Spleen (tissue), 11 donors: ENCODE results near the gene MEF2A. TPM values are rescaled to one million over a fixed set of nuclear protein-coding genes. Genes with fewer than 3 reads are reported as not detected.
"Not testable (repeated sequence)": the region's sequence is repeated elsewhere in the genome, so short reads cannot be mapped to it uniquely, and the experiment has no call there.

Experiments used
- DNase-seq: peaks from one replicate; pipeline ENCODE4 v3.0.0-alpha.2; 2020
- H3K27ac ChIP-seq, 8 donors: fragments of 200-600 bp; sonication (generic) in 7 of 8; 1 replicate in 4 of 8; 2 replicates in 4 of 8; pipeline versions ENCODE4 v1.5.0 to v1.8.0; 2016 to 2021; ENCODE audit warnings: inconsistent platforms in 4 of 8, mild to moderate bottlenecking in 4 of 8, moderate library complexity in 1 of 8
- H3K27me3 ChIP-seq, 7 donors: fragments of 200-600 bp; sonication (generic) in 6 of 7; replicated peaks in 1 of 7; 1 replicate in 4 of 7; 2 replicates in 3 of 7; pipeline versions ENCODE4 v1.5.0 to v1.8.0; 2016 to 2021; ENCODE audit warnings: inconsistent platforms in 3 of 7, mild to moderate bottlenecking in 1 of 7
- H3K36me3 ChIP-seq, 6 donors: fragments of 200-600 bp; sonication (generic) in 5 of 6; 1 replicate in 4 of 6; 2 replicates in 2 of 6; pipeline versions ENCODE4 v1.5.0 to v1.8.0; 2016 to 2021; ENCODE audit warnings: inconsistent platforms in 2 of 6
- H3K4me1 ChIP-seq, 6 donors: fragments of 200-600 bp; sonication (generic) in 5 of 6; 1 replicate in 3 of 6; 2 replicates in 3 of 6; pipeline versions ENCODE4 v1.5.0 to v1.8.0; 2016 to 2021; ENCODE audit warnings: inconsistent platforms in 3 of 6
- H3K4me3 ChIP-seq, 8 donors: fragments of 200-600 bp; sonication (generic) in 7 of 8; 1 replicate in 4 of 8; 2 replicates in 4 of 8; pipeline versions ENCODE4 v1.5.0 to v1.8.0; 2016 to 2021; ENCODE audit warnings: inconsistent platforms in 4 of 8, mild to moderate bottlenecking in 4 of 8, moderate library complexity in 2 of 8
- H3K9me3 ChIP-seq, 8 donors: fragments of 200-600 bp; sonication (generic) in 7 of 8; 1 replicate in 4 of 8; 2 replicates in 4 of 8; pipeline versions ENCODE4 v1.5.0 to v1.8.0; 2016 to 2021; ENCODE audit warnings: inconsistent platforms in 4 of 8
- CTCF ChIP-seq, 11 experiments: fragments of 200-600 bp in 7 of 11; fragments of 450-650 bp in 4 of 11; sonication (generic) in 4 of 11; IDR thresholded peaks in 8 of 11; conservative IDR thresholded peaks in 3 of 11; 1 replicate in 7 of 11; 2 replicates in 4 of 11; pipeline versions ENCODE4 v1.4.0 to v1.8.0; 2016 to 2021; ENCODE audit warnings: antibody characterized with exemption in 11 of 11, inconsistent platforms in 4 of 11, mild to moderate bottlenecking in 1 of 11
- POLR2A ChIP-seq, 3 donors: fragments of 450-650 bp; IDR thresholded peaks; one replicate each; pipeline ENCODE4 v1.5.1; 2017; ENCODE audit warnings: antibody characterized with exemption in 3 of 3, mild to moderate bottlenecking in 1 of 3
- POLR2AphosphoS5 ChIP-seq, 3 donors: sonication (generic); formaldehyde crosslinking; IDR thresholded peaks; one replicate each; pipeline ENCODE4 v1.5.1; 2017; ENCODE audit warnings: antibody characterized with exemption in 3 of 3
- WGBS, 5 donors: extraction: QIAGEN DNeasy Blood & Tissue Kit in 3 of 5; methylation state at CpG; one replicate each; pipeline versions ENCODE4 v1.1.5 to v1.1.7; 2013 to 2018; 5-methylcytosine and 5-hydroxymethylcytosine counted together
- intact Hi-C: fragments of 100-400 bp; cut with DNase I; formaldehyde crosslinking; loops from one replicate; pipeline ENCODE4 v1.15.0; 2023; ENCODE audit warnings: low total_unique reads
- polyA plus RNA-seq, 3 donors: library from polyadenylated mRNA; stranded (reverse); fragments of 200-250 nt; gene quantifications; one replicate each; pipeline ENCODE4 v1.2.1, GENCODE V29; 2013
- total RNA-seq, 7 donors: library from RNA; depleted of rRNA in 3 of 7; stranded (reverse); fragments of >200 nt in 3 of 7; fragmentation: NEBNext Ultra II Directional in 4 of 7; extraction: Animal tissue kit (Norgen Biotek cat#: 25700) in 4 of 7; gene quantifications; one replicate each; pipeline versions ENCODE4 v1.1.0 to v1.2.1, GENCODE V29; 2016 to 2021
- donor health status: healthy with polysubstance abuse.
- donor health status: DM: no; HTN: no; CAD: no; lungs with moderate emphysema.
- donor health status: DM: no; HTN: no; CAD: no.
- donor health status: Bipolar disorder and iron deficiency.
- donor health status: healthy.
- donor health status: DM: no; HTN: no; CAD: no.
- donor health status: DM: yes; HTN: yes; CAD: no.

Gene MEF2A
- total and polyA plus RNA-seq, 10 donors: 21.9 to 143 (median 90.6) TPM

DNA sequence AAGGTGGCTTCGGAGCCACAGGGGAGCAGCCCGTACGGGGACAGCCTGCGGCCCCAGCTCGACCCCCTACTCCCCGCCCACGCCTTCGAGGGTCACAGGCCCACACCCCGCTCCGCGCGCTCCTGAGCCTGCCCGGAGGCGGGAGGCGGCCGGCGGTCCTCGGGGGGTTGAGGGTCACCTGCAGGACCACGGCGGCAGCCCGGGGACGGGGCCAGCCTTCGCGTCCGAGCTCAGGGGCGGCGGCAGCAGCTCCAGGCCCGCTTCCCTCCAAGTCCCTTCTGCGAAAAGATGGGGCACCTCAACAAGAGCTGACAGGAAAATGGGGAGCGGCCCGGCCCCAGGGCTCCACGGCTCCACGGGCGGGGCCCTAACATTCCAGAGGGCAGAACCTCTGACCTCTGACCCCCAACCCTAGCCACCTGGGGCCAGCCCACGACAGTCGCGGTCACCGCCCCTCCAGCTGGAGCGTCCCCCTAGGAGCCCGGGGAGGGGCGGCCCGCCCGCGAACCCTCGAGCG is 167.0 kb downstream of the MEF2A start:
- Histone ChIP-seq H3K27me3 (no peaks in the 10 kb centered on the region), H3K36me3 (peaks cover 0 to 22% (median 12%) of the 10 kb centered on the region in 6 donors), H3K4me3 (peak overlapping the region; percentile 83 to 97 (median 88)), H3K9me3 (no peaks in the 10 kb centered on the region), H3K4me1 (peaks cover 0 to 37% (median 21%) of the 10 kb centered on the region in 6 donors), H3K27ac (peak overlapping the region; percentile 37 to 89 (median 84))
- DNase-seq: peak; percentile 91
- intact Hi-C loops: no loop called here
- TF ChIP-seq CTCF (IDR thresholded peaks at IDR 0.05 in 8 of 11, conservative IDR thresholded peaks at IDR 0.05 in 3 of 11) (no peak), POLR2A (IDR thresholded peaks at IDR 0.05) (no peak), POLR2AphosphoS5 (IDR thresholded peaks at IDR 0.05) (no peak)
- WGBS, 5 donors: 1 to 2% (median 1%) methylated on average over 19 to 46 of the region's 46 CpGs

DNA sequence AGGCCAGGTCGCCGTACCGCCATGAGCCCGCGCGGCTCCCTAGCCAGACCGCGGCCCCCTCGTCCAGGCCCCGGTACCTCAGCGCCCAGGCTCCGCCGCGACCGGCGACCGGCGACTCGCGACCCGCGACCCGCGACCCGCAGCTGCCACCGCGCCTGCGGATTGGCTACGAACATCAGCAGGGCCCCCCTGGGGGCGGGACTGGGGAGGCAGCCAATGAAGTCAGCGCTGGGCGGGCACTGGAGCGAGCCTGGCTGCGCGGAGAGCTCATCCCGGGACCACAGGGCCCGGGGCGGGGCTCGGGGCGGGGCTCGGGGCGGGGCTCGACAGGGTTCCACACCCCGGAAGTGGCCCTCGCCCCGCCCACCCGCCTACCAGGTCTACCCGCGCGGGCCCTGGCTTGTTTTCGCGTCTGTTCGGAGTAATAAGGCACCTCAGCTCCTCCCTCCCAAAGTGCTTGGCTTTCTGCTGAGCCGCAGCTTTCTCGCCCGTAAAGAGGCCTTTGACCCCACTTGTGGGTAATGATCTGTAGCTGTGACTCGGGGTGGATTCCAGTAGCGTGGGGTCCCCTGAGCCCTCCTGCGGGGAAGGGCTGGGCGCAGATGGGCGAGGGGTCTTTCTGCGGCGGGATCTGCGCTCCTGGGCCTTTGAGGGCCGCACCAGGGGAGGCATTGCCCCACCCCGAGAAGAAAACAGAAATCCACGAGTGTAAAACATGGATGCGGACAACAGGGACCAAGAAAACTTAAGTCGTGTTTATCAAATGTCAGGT is 167.7 kb downstream of the MEF2A start, which contains the start of gene LYSMD4:
Gene LYSMD4, minus strand, starts transcription at position 170 of the 772 bp plus-strand sequence. CDS start 1,438 bp downstream, outside the sequence.
- Histone ChIP-seq H3K27ac (peak within 1 kb of the TSS; percentile 81 to 89 (median 84)), H3K36me3 (peaks cover 0 to 16% (median 9%) of the 10 kb centered on the region in 6 donors), H3K9me3 (no peaks in the 10 kb centered on the region), H3K4me1 (peaks cover 0 to 37% (median 21%) of the 10 kb centered on the region in 6 donors), H3K4me3 (peak within 1 kb of the TSS; percentile 83 to 97 (median 88)), H3K27me3 (no peaks in the 10 kb centered on the region)
- 10 to 49% (median 13%) methylated on average over 13 to 69 of the region's 69 CpGs for WGBS, 5 donors
- peak in 1 of 11 experiments; percentile 17 for TF ChIP-seq CTCF (IDR thresholded peaks at IDR 0.05 in 8 of 11, conservative IDR thresholded peaks at IDR 0.05 in 3 of 11)
- peak; percentile 84 to 87 (median 84) for TF ChIP-seq POLR2AphosphoS5 (IDR thresholded peaks at IDR 0.05)
- no peak for TF ChIP-seq POLR2A (IDR thresholded peaks at IDR 0.05)
- intact Hi-C loops: no loop called here
- DNase-seq: peak; percentile 99

GRCh38 chr15:99734040-99734291 is 168.2 kb downstream of the MEF2A start:
- H3K9me3 ChIP-seq, DNase-seq, intact Hi-C loops, H3K27me3 ChIP-seq: not testable (repeated sequence)
- Histone ChIP-seq H3K4me1 (peaks cover 0 to 37% (median 21%) of the 10 kb centered on the region in 6 donors), H3K36me3 (peaks cover 0 to 11% (median 4%) of the 10 kb centered on the region in 6 donors), H3K27ac (peak overlapping the region in 7 of 8 donors; percentile 81 to 89 (median 86)), H3K4me3 (peak overlapping the region in 5 of 8 donors; percentile 84 to 97 (median 89))
- WGBS, 5 donors: 95 to 97% (median 96%) methylated on average over 13 of the region's 13 CpGs

- Histone ChIP-seq H3K36me3 (peaks cover 0 to 4% (median under 1%) of the 10 kb centered on the region in 6 donors), H3K4me1 (peaks cover 0 to 37% (median 21%) of the 10 kb centered on the region in 6 donors), H3K9me3 (no peaks in the 10 kb centered on the region), H3K4me3 (no peak overlapping the region), H3K27ac (no peak overlapping the region), H3K27me3 (no peaks in the 10 kb centered on the region)
- TF ChIP-seq CTCF (IDR thresholded peaks at IDR 0.05 in 8 of 11, conservative IDR thresholded peaks at IDR 0.05 in 3 of 11) (no peak), POLR2AphosphoS5 (IDR thresholded peaks at IDR 0.05) (no peak), POLR2A (IDR thresholded peaks at IDR 0.05) (no peak)
- intact Hi-C loops: no loop called here
- no peak for DNase-seq
- WGBS, 5 donors: 83 to 100% (median 96%) methylated on average over 1 of the region's 1 CpG
Observed at GRCh38 chr15:99734575-99734974, 168.8 kb downstream of the MEF2A start.
